Heart right ventricle (tissue), 16 donors: ENCODE results near the gene HMGN5. TPM values are rescaled to one million over a fixed set of nuclear protein-coding genes. Genes with fewer than 3 reads are reported as not detected.

Experiments used
- ATAC-seq, 8 donors: fragments of 200-7000 bp; cut with Tn5 transposase; one replicate each; pipeline ENCODE4 v1.9.1; 2020; ENCODE audit warnings: mild to moderate bottlenecking in 8 of 8, moderate library complexity in 8 of 8, moderate number of reproducible peaks in 1 of 8
- DNase-seq, 2 donors: peaks; one replicate each; pipeline ENCODE4 v3.0.0-alpha.2; 2020
- H3K27ac ChIP-seq, 10 donors: fragments of 200-600 bp; sonication (generic) in 2 of 10; one replicate each; pipeline versions ENCODE4 v1.5.0 to v1.8.0; 2020 to 2022; ENCODE audit warnings: mild to moderate bottlenecking in 3 of 10
- H3K27me3 ChIP-seq, 7 donors: fragments of 200-600 bp; one replicate each; pipeline ENCODE4 v1.8.0; 2021 to 2022; ENCODE audit warnings: mild to moderate bottlenecking in 2 of 7
- H3K36me3 ChIP-seq, 9 donors: fragments of 200-600 bp; sonication (generic) in 1 of 9; one replicate each; pipeline versions ENCODE4 v1.5.0 to v1.8.0; 2020 to 2022; ENCODE audit warnings: mild to moderate bottlenecking in 2 of 9
- H3K4me1 ChIP-seq, 9 donors: fragments of 200-600 bp; sonication (generic) in 1 of 9; one replicate each; pipeline versions ENCODE4 v1.5.0 to v1.8.0; 2020 to 2022; ENCODE audit warnings: mild to moderate bottlenecking in 4 of 9
- H3K4me3 ChIP-seq, 10 donors: fragments of 200-600 bp; sonication (generic) in 2 of 10; one replicate each; pipeline versions ENCODE4 v1.5.0 to v1.8.0; 2020 to 2022; ENCODE audit warnings: mild to moderate bottlenecking in 7 of 10, moderate library complexity in 2 of 10
- H3K9me3 ChIP-seq, 11 donors: fragments of 200-600 bp in 10 of 11; sonication (generic) in 2 of 11; one replicate each; pipeline versions ENCODE4 v1.5.0 to v1.8.0; 2013 to 2022; ENCODE audit warnings: mild to moderate bottlenecking in 2 of 11, control low read depth in 1 of 11, moderate library complexity in 1 of 11
- WGBS, 2 donors: extraction: QIAGEN DNeasy Blood & Tissue Kit; methylation state at CpG; one replicate each; pipeline ENCODE4 v1.1.7; 2013; ENCODE audit warnings: inconsistent platforms in 1 of 2; 5-methylcytosine and 5-hydroxymethylcytosine counted together
- intact Hi-C, 10 donors: fragments of 100-400 bp; cut with DNase I; formaldehyde crosslinking; loops; one replicate each; pipeline versions ENCODE4 v1.11.1 to v1.14.2; 2022
- polyA plus RNA-seq, 2 donors: library from polyadenylated mRNA; stranded (reverse); fragments of 200-250 nt; gene quantifications; one replicate each; pipeline ENCODE4 v1.2.3, GENCODE V29; 2013
- total RNA-seq, 10 donors: library from RNA; stranded (reverse); fragmentation: NEBNext Ultra II Directional in 3 of 10; extraction: Animal tissue kit (Norgen Biotek cat#: 25700) in 3 of 10; gene quantifications; one replicate each; pipeline versions ENCODE4 v1.2.1 to v1.2.4, GENCODE V29; 2021 to 2023
- TF ChIP-seq, protein P1 (sequence below), 9 donors: fragments of 200-600 bp; sonication (generic) in 2 of 9; IDR thresholded peaks; one replicate each; pipeline versions ENCODE4 v1.5.0 to v1.8.0; 2021 to 2022; ENCODE audit warnings: antibody characterized with exemption in 9 of 9, mild to moderate bottlenecking in 5 of 9, moderate library complexity in 1 of 9
- donor health status: Arrhythmogenic right ventricular cardiomyopathy.
- donor health status: ischemic (EF 13 %, LVEDD 7.1; RV severe dilation, severe dysfunction).
- donor health status: healthy with polysubstance abuse.
- donor health status: DM: no; HTN: yes; CAD: no.
- donor health status: DM: no; HTN: no; CAD: no.
- donor health status: ischemic (EF 25% LVEDD 6.9; RV normal size, moderate dysfunction).
- donor health status: ischemic (EF 25% LVEDD 5.7; RV mildly dilated, moderate dysfunction).
- donor health status: healthy.
- donor health status: DM: yes; HTN: yes; CAD: no.
- donor health status: Ischemic cardiomyopathy.
- donor health status: ischemic (EF 35%, LVEDD 5.7; RV mildly dilated, moderate dysfunction).
- donor health status: nonischemic (EF 11% LVEDD 7.7; RV severe dilation, severe dysfunction).
- donor health status: DM: yes; HTN: yes; CAD: no.
- donor health status: PGD.
- donor health status: ischemic (EF 29% LVEDD 5.4; RV normal size, mild dysfunction).
- donor health status: nonischemic (EF 23%, LVEDD 6.1; RV moderate dilation, normal function).

HMGN5 gene
- total and polyA plus RNA-seq, 12 donors: 0.51 to 9.9 (median 1.9) TPM

DNA sequence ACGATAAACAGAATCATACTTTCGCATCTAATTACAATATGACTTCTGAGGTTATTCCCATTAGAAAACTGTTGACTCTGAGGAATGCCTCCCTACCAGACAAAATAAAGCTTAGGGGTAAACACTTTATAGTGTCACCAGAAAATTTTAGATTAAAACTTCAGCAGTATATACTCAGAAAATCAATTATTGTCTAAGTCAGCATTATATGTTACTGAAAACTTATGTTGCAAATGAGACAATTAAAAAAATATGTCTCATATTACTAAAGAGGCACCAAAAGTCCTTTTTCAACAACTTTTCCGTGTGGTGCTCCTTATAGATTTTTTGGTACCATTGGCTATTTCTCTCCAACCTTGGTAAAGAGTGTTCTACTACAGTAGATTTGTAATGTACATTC lies 91.4 kb downstream of the HMGN5 start:
- H3K4me3 ChIP-seq: no peak overlapping the region
- H3K27ac ChIP-seq: no peak overlapping the region
- TF ChIP-seq, protein P1, sequence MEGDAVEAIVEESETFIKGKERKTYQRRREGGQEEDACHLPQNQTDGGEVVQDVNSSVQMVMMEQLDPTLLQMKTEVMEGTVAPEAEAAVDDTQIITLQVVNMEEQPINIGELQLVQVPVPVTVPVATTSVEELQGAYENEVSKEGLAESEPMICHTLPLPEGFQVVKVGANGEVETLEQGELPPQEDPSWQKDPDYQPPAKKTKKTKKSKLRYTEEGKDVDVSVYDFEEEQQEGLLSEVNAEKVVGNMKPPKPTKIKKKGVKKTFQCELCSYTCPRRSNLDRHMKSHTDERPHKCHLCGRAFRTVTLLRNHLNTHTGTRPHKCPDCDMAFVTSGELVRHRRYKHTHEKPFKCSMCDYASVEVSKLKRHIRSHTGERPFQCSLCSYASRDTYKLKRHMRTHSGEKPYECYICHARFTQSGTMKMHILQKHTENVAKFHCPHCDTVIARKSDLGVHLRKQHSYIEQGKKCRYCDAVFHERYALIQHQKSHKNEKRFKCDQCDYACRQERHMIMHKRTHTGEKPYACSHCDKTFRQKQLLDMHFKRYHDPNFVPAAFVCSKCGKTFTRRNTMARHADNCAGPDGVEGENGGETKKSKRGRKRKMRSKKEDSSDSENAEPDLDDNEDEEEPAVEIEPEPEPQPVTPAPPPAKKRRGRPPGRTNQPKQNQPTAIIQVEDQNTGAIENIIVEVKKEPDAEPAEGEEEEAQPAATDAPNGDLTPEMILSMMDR (IDR thresholded peaks at IDR 0.05): no peak
- no peak for ATAC-seq
- DNase-seq: no peak
- no peaks in the 10 kb centered on the region for H3K4me1 ChIP-seq
- peaks cover 0 to 5% (median 0%) of the 10 kb centered on the region in 7 donors for H3K27me3 ChIP-seq
- no peaks in the 10 kb centered on the region for H3K36me3 ChIP-seq
- intact Hi-C loops: no loop called here
- 88 to 91% methylated on average over 3 of the region's 3 CpGs for WGBS, 2 donors
- peaks cover 0 to 6% (median 0%) of the 10 kb centered on the region in 11 donors for H3K9me3 ChIP-seq

DNA sequence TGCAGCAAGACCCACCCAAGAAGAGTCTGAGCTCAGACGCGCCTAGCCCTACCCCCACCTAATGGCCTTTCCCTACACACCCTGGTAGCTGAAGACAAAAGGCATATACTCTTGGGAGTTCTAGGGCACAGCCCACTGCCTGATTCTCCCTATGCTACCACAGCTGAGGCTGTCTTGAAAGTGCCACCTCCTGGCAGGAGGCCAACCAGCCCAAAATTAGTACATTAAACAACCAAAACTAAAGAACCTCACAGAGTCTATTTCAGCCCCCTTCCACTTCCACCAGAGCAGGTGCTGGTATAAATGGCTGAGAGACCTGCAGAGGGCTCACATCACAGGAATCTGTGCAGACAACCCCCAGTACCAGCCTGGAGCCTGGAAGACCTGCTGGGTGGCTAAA lies 119.1 kb downstream of the HMGN5 start:
- intact Hi-C loops: no loop called here
- no peak for DNase-seq
- no peak for ATAC-seq

More for the DNA sequence above, 119.1 kb downstream of the HMGN5 start:
- H3K4me3 ChIP-seq: no peak overlapping the region
- no peaks in the 10 kb centered on the region for H3K9me3 ChIP-seq
- H3K36me3 ChIP-seq: no peaks in the 10 kb centered on the region
- no peaks in the 10 kb centered on the region for H3K4me1 ChIP-seq
- TF ChIP-seq, protein P1 (IDR thresholded peaks at IDR 0.05): no peak
- H3K27ac ChIP-seq: no peak overlapping the region
- WGBS, 2 donors: 93 to 94% methylated on average over 2 of the region's 2 CpGs
- no peaks in the 10 kb centered on the region for H3K27me3 ChIP-seq

Other genes with a start within 250 kb of the HMGN5 start
- 10 to 100 TPM; 13.2 to 54.1 (median 23.1) TPM for gene SH3BGRL, start 189 bp upstream of the HMGN5 start, total RNA-seq
- gene SH3BGRL, start 189 bp upstream of the HMGN5 start, polyA plus RNA-seq: 10 to 100 TPM; 23.1 to 29.4 TPM